H1 (cell line): Measurements from ENCODE around the gene SMS. TPM values are rescaled to one million over a fixed set of nuclear protein-coding genes. Genes with fewer than 3 reads are reported as not detected.
"Not testable (repeated sequence)": the region's sequence is repeated elsewhere in the genome, so short reads cannot be mapped to it uniquely, and the experiment has no call there.

Source experiments
- CTCF ChIA-PET: fragments of 300-600 bp; sonication (Branson Sonifier 250); formaldehyde crosslinking; loops from one replicate; lab custom pipeline; 2021; ENCODE audit not compliant: partially characterized antibody; lab: Charles Lee
- POLR2A ChIA-PET: fragments of 300-600 bp; sonication (Branson Sonifier 250); formaldehyde crosslinking; loops from one replicate; lab custom pipeline; 2021; ENCODE audit warnings: inconsistent platforms; ENCODE audit not compliant: partially characterized antibody; lab: Charles Lee
- DNase-seq, 2 experiments: peaks; one replicate each; pipeline versions ENCODE4 v3.0.0 to v3.0.0-alpha.2; 2010 to 2022; ENCODE audit warnings: low spot score in 2 of 2, low read depth in 1 of 2, mixed read lengths in 1 of 2
- FAIRE-seq: peaks from 2 replicates; lab custom pipeline; 2011; peaks lifted over from hg19 to GRCh38; lab: Jason Lieb, UNC
- H2AFZ ChIP-seq: 2 replicates; pipeline ENCODE4 v1.8.1; 2012; ENCODE audit warnings: low read length, inconsistent platforms
- H2AK5ac ChIP-seq: 2 replicates; pipeline ENCODE4 v1.6.1; 2013; ENCODE audit warnings: low read depth, low read length
- H2BK120ac ChIP-seq: replicated peaks from 2 replicates; pipeline ENCODE3; 2013; ENCODE audit warnings: low read depth, low read length, inconsistent platforms
- H2BK12ac ChIP-seq: 2 replicates; pipeline ENCODE4 v1.6.1; 2013; ENCODE audit warnings: low read depth, low read length
- H2BK15ac ChIP-seq: 2 replicates; pipeline ENCODE4 v1.6.1; 2013; ENCODE audit warnings: low read length
- H2BK20ac ChIP-seq: 2 replicates; pipeline ENCODE4 v1.6.1; 2013; ENCODE audit warnings: low read length
- H2BK5ac ChIP-seq: 2 replicates; pipeline ENCODE4 v1.6.1; 2013; ENCODE audit warnings: low read depth, low read length
- H3K14ac ChIP-seq: 2 replicates; pipeline ENCODE4 v1.6.1; 2013; ENCODE audit warnings: inconsistent platforms; ENCODE audit not compliant: insufficient read length
- H3K18ac ChIP-seq: 2 replicates; pipeline ENCODE4 v1.6.1; 2013; ENCODE audit warnings: low read length; ENCODE audit errors: extremely low read depth
- H3K23ac ChIP-seq: 2 replicates; pipeline ENCODE4 v1.6.1; 2013; ENCODE audit warnings: inconsistent platforms; ENCODE audit not compliant: insufficient read length
- H3K23me2 ChIP-seq: 2 replicates; pipeline ENCODE4 v1.6.1; 2013; ENCODE audit warnings: low read depth, low read length
- H3K27ac ChIP-seq: 2 replicates; pipeline ENCODE4 v1.6.1; 2011; ENCODE audit warnings: low read depth, low read length, inconsistent platforms
- H3K27me3 ChIP-seq, 4 experiments: replicated peaks in 1 of 4; 1 replicate in 1 of 4; 2 replicates in 3 of 4; pipeline versions ENCODE4 v1.6.1 to v1.8.1; 2011 to 2013; ENCODE audit warnings: low read length in 3 of 4, mild to moderate bottlenecking in 3 of 4, inconsistent platforms in 2 of 4, mixed read lengths in 2 of 4, moderate library complexity in 1 of 4; ENCODE audit not compliant: control insufficient read depth in 3 of 4, insufficient read depth in 3 of 4; ENCODE audit errors: extremely low read depth in 1 of 4
- H3K36me3 ChIP-seq, 4 experiments: 2 replicates each; pipeline versions ENCODE4 v1.6.1 to v1.8.1; 2011 to 2013; ENCODE audit warnings: mild to moderate bottlenecking in 4 of 4, low read length in 3 of 4, moderate library complexity in 2 of 4, control low read depth in 1 of 4, inconsistent platforms in 1 of 4; ENCODE audit not compliant: insufficient read depth in 4 of 4, control insufficient read depth in 2 of 4
- H3K4ac ChIP-seq: replicated peaks from 2 replicates; pipeline ENCODE3; 2013; ENCODE audit warnings: low read length, low read depth, mixed read lengths, inconsistent platforms; ENCODE audit not compliant: insufficient read length
- H3K4me1 ChIP-seq, 4 experiments: replicated peaks in 1 of 4; 1 replicate in 1 of 4; 2 replicates in 3 of 4; pipeline versions ENCODE4 v1.6.1 to v1.8.1; 2011 to 2013; ENCODE audit warnings: low read length in 3 of 4, inconsistent platforms in 2 of 4, mixed read lengths in 1 of 4; ENCODE audit not compliant: insufficient read depth in 4 of 4, control insufficient read depth in 3 of 4
- H3K4me2 ChIP-seq, 2 experiments: 2 replicates each; pipeline versions ENCODE4 v1.6.1 to v1.8.1; 2011 to 2013; ENCODE audit warnings: low read depth in 2 of 2, low read length in 2 of 2, control low read depth in 1 of 2, inconsistent platforms in 1 of 2, mild to moderate bottlenecking in 1 of 2; ENCODE audit not compliant: insufficient read depth in 1 of 2
- H3K4me3 ChIP-seq, 4 experiments: fragments of 200-600, 300-600 bp in 1 of 4; sonication (generic), shearing (Covaris generic), sonication (Bioruptor Twin) in 1 of 4; 2 replicates each; pipeline versions ENCODE4 v1.5.1 to v1.8.1; 2011 to 2016; ENCODE audit warnings: low read length in 4 of 4, low read depth in 3 of 4, control low read depth in 2 of 4, inconsistent platforms in 2 of 4, mild to moderate bottlenecking in 2 of 4, mixed read lengths in 1 of 4, moderate library complexity in 1 of 4; ENCODE audit not compliant: insufficient read depth in 2 of 4; ENCODE audit errors: extremely low read depth in 1 of 4
- H3K56ac ChIP-seq: replicated peaks from 2 replicates; pipeline ENCODE3; 2013; ENCODE audit warnings: low read depth, mild to moderate bottlenecking, mixed read lengths, low read length, inconsistent platforms; ENCODE audit not compliant: insufficient read length
- H3K79me1 ChIP-seq: 2 replicates; pipeline ENCODE4 v1.6.1; 2013; ENCODE audit warnings: low read depth, low read length, control low read depth
- H3K79me2 ChIP-seq, 2 experiments: 2 replicates each; pipeline versions ENCODE4 v1.6.1 to v1.8.1; 2012 to 2013; ENCODE audit warnings: low read length in 2 of 2, mild to moderate bottlenecking in 2 of 2, inconsistent platforms in 1 of 2; ENCODE audit not compliant: insufficient read depth in 2 of 2, control insufficient read depth in 1 of 2
- H3K9ac ChIP-seq, 4 experiments: replicated peaks in 1 of 4; 1 replicate in 1 of 4; 2 replicates in 3 of 4; pipeline versions ENCODE4 v1.6.1 to v1.8.1; 2011 to 2013; ENCODE audit warnings: low read depth in 3 of 4, low read length in 3 of 4, control low read depth in 2 of 4, mild to moderate bottlenecking in 2 of 4, moderate library complexity in 2 of 4, inconsistent platforms in 1 of 4; ENCODE audit errors: extremely low read depth in 1 of 4
- H3K9me3 ChIP-seq, 2 experiments: 2 replicates each; pipeline versions ENCODE4 v1.6.1 to v1.8.1; 2012 to 2013; ENCODE audit warnings: mild to moderate bottlenecking in 2 of 2, moderate library complexity in 2 of 2, control low read depth in 1 of 2, inconsistent platforms in 1 of 2, low read depth in 1 of 2, low read length in 1 of 2, mixed read lengths in 1 of 2; ENCODE audit not compliant: insufficient read depth in 2 of 2
- H4K20me1 ChIP-seq, 2 experiments: replicated peaks in 1 of 2; 2 replicates each; pipeline versions ENCODE3 to v1.8.1; 2011 to 2013; ENCODE audit warnings: inconsistent platforms in 2 of 2, low read length in 2 of 2, mild to moderate bottlenecking in 1 of 2; ENCODE audit not compliant: insufficient read depth in 2 of 2, control insufficient read depth in 1 of 2
- H4K5ac ChIP-seq: 2 replicates; pipeline ENCODE4 v1.6.1; 2013; ENCODE audit warnings: low read length, low read depth, mixed read lengths, inconsistent platforms; ENCODE audit not compliant: insufficient read length
- H4K8ac ChIP-seq: 2 replicates; pipeline ENCODE4 v1.8.0; 2013; ENCODE audit warnings: mild to moderate bottlenecking, moderate library complexity, low read length, inconsistent platforms; ENCODE audit not compliant: insufficient read depth; ENCODE audit errors: extremely low read depth
- H4K91ac ChIP-seq: replicated peaks from 2 replicates; pipeline ENCODE3; 2013; ENCODE audit warnings: low read length, mixed read lengths, inconsistent platforms; ENCODE audit not compliant: insufficient read length
- WGBS, 2 experiments: shearing (Covaris generic) in 1 of 2; methylation state at CpG; one replicate each; pipeline versions ENCODE4 v1.1.6 to v1.1.7; 2013 to 2015; ENCODE audit warnings: low lambda C conversion rate in 2 of 2, mixed read lengths in 2 of 2, inconsistent platforms in 1 of 2, low coverage in 1 of 2, missing lambda C conversion rate in 1 of 2; ENCODE audit not compliant: insufficient replicate concordance in 2 of 2, insufficient coverage in 1 of 2, insufficient read length in 1 of 2; ENCODE audit errors: extremely low coverage in 1 of 2, missing lambda C conversion rate in 1 of 2; 5-methylcytosine and 5-hydroxymethylcytosine counted together
- polyA plus RNA-seq, 7 experiments: library from polyadenylated mRNA; depleted of rRNA in 3 of 7; stranded (reverse) in 5 of 7; unstranded in 2 of 7; fragments of >200 nt in 5 of 7; fragments of 200-250 nt in 2 of 7; gene quantifications; 1 replicate in 5 of 7; 2 replicates in 1 of 7; 4 replicates in 1 of 7; pipeline versions ENCODE4 v1.2.1 to v1.2.3, GENCODE V29; 2011 to 2013; ENCODE audit warnings: missing spikeins in 2 of 7, mixed read lengths in 2 of 7
- total RNA-seq: library from RNA; stranded (reverse); fragmentation: NEBNext Ultra II Directional; extraction: Animal tissue kit (Norgen Biotek cat#: 25700); gene quantifications from 2 replicates; pipeline ENCODE4 v1.2.1, GENCODE V29; 2021

Gene SMS
- total and polyA plus RNA-seq, 2 of the 8 experiments (the other 6 are each of a cell fraction or from before 2014, with no cell fraction given): 66.3 to 256 TPM

- H4K91ac ChIP-seq, POLR2A ChIA-PET, H3K4me3 ChIP-seq, H3K79me1 ChIP-seq, H3K23me2 ChIP-seq, H2BK15ac ChIP-seq, H4K5ac ChIP-seq, DNase-seq, H3K9ac ChIP-seq, FAIRE-seq, H2AK5ac ChIP-seq, H2BK20ac ChIP-seq, H3K4ac ChIP-seq, H3K9me3 ChIP-seq, H3K23ac ChIP-seq, H3K4me2 ChIP-seq, H4K8ac ChIP-seq, H4K20me1 ChIP-seq, H2AFZ ChIP-seq, H3K27ac ChIP-seq, H2BK5ac ChIP-seq, H2BK120ac ChIP-seq, H3K4me1 ChIP-seq, H3K14ac ChIP-seq, H3K27me3 ChIP-seq, H3K56ac ChIP-seq, H3K36me3 ChIP-seq, H3K18ac ChIP-seq, H2BK12ac ChIP-seq: not testable (repeated sequence)
- H3K79me2 ChIP-seq: peaks cover 21 to 99% of the 10 kb centered on the region in 2 experiments
- WGBS, 2 experiments: 82% methylated on average over 1 of the region's 1 CpG; no CpG with 5 or more reads in 1 of the 2 experiments
- CTCF ChIA-PET: interaction anchor here (1.2 kb wide), 1 partner anchor 22 kb away, joined by 5 read pairs; no protein-coding TSS in a partner anchor
These were observed 10.0 kb downstream of the SMS start for GRCh38 chrX:21950557-21950956.
